ENCODE data around the gene EIF3F.

GRCh38 chr11:7944123-7944522, 43.0 kb upstream of the EIF3F start:
- no peak for TF ChIP-seq POLR2A (IDR thresholded peaks at IDR 0.05)
- TF ChIP-seq, protein P1, sequence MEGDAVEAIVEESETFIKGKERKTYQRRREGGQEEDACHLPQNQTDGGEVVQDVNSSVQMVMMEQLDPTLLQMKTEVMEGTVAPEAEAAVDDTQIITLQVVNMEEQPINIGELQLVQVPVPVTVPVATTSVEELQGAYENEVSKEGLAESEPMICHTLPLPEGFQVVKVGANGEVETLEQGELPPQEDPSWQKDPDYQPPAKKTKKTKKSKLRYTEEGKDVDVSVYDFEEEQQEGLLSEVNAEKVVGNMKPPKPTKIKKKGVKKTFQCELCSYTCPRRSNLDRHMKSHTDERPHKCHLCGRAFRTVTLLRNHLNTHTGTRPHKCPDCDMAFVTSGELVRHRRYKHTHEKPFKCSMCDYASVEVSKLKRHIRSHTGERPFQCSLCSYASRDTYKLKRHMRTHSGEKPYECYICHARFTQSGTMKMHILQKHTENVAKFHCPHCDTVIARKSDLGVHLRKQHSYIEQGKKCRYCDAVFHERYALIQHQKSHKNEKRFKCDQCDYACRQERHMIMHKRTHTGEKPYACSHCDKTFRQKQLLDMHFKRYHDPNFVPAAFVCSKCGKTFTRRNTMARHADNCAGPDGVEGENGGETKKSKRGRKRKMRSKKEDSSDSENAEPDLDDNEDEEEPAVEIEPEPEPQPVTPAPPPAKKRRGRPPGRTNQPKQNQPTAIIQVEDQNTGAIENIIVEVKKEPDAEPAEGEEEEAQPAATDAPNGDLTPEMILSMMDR (IDR thresholded peaks at IDR 0.05) = no peak

Data from stomach (tissue), 4 donors.